Ishikawa (cell line): ENCODE measurements around the gene SPOCK1.

Experiments used
- EP300 ChIP-seq: IDR thresholded peaks from 2 replicates; pipeline ENCODE4 v1.6.1; 2012; ENCODE audit warnings: borderline replicate concordance
- FOXM1 ChIP-seq: IDR thresholded peaks from 2 replicates; pipeline ENCODE4 v1.6.1; 2012; ENCODE audit warnings: low read depth, borderline replicate concordance
- TAF1 ChIP-seq: IDR thresholded peaks from 2 replicates; pipeline ENCODE4 v1.6.1; 2012; ENCODE audit warnings: low read depth, mild to moderate bottlenecking

DNA sequence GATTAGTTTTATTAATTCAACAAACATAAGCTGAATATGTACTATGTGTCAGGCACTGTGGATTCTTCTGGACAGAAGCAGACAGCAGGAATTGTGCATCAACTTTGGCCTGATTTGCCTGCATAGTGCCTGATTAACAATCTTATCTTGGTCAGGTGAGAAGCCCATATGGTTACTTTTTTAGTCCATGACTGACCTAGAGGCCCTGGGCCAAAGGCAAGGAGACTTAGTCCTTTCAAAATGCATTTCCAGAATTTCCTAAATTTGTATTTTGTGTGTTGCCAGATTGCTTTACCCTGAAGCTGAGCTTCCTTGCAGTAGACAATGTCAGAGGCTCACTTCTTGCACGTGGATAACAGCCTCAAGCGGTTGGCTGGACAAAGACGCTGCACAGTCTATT lies 286.7 kb downstream of the SPOCK1 start:
- TF ChIP-seq FOXM1 (no peak), EP300 (no peak), TAF1 (no peak)
